CD14-positive monocyte (primary cell): ENCODE data around the gene OR3A2. TPM values are rescaled to one million over a fixed set of nuclear protein-coding genes. Genes with fewer than 3 reads are reported as not detected.

Experiments used
- DNase-seq, 3 donors: peaks; one replicate each; pipeline ENCODE4 v3.0.0-alpha.2; 2011 to 2022
- H2AFZ ChIP-seq: 2 replicates; pipeline ENCODE4 v1.6.0; 2012; ENCODE audit warnings: mild to moderate bottlenecking, low read depth, low read length, inconsistent platforms; ENCODE audit not compliant: insufficient read depth, poor library complexity, severe bottlenecking
- H3K27ac ChIP-seq, 2 donors: 1 replicate in 1 of 2; 2 replicates in 1 of 2; pipeline ENCODE4 v1.5.1; 2012 to 2013; ENCODE audit warnings: low read length in 2 of 2, control low read depth in 1 of 2, inconsistent platforms in 1 of 2, low read depth in 1 of 2, mild to moderate bottlenecking in 1 of 2
- H3K27me3 ChIP-seq, 2 donors: one replicate each; pipeline versions ENCODE4 v1.6.0 to v1.6.1; 2011 to 2013; ENCODE audit warnings: low read length in 2 of 2; ENCODE audit not compliant: control insufficient read depth in 2 of 2, insufficient read depth in 2 of 2
- H3K36me3 ChIP-seq, 2 donors: replicated peaks in 1 of 2; 1 replicate in 1 of 2; 2 replicates in 1 of 2; pipeline versions ENCODE4 v1.5.1 to v1.6.1; 2012 to 2013; ENCODE audit warnings: low read length in 2 of 2, control low read depth in 1 of 2, inconsistent platforms in 1 of 2, mild to moderate bottlenecking in 1 of 2; ENCODE audit not compliant: insufficient read depth in 2 of 2, control insufficient read depth in 1 of 2
- H3K4me1 ChIP-seq, 2 donors: 1 replicate in 1 of 2; 2 replicates in 1 of 2; pipeline versions ENCODE4 v1.5.1 to v1.6.1; 2012 to 2013; ENCODE audit warnings: low read length in 2 of 2, control low read depth in 1 of 2, inconsistent platforms in 1 of 2, mild to moderate bottlenecking in 1 of 2, moderate library complexity in 1 of 2; ENCODE audit not compliant: insufficient read depth in 2 of 2, control insufficient read depth in 1 of 2
- H3K4me2 ChIP-seq: replicated peaks from 2 replicates; pipeline ENCODE3; 2012; ENCODE audit warnings: low read length, moderate library complexity, mild to moderate bottlenecking; ENCODE audit not compliant: poor library complexity, severe bottlenecking; ENCODE audit errors: extremely low read depth
- H3K4me3 ChIP-seq, 3 experiments: fragments of 200-600 bp in 1 of 3; sonication (generic) in 1 of 3; replicated peaks in 1 of 3; 1 replicate in 2 of 3; 2 replicates in 1 of 3; pipeline ENCODE4 v1.5.1; 2011 to 2013; ENCODE audit warnings: low read length in 3 of 3, mild to moderate bottlenecking in 3 of 3, control low read depth in 2 of 3, low read depth in 2 of 3, inconsistent platforms in 1 of 3, moderate library complexity in 1 of 3
- H3K79me2 ChIP-seq: 2 replicates; pipeline ENCODE4 v1.6.0; 2012; ENCODE audit warnings: mild to moderate bottlenecking, control low read depth, inconsistent platforms, low read length, moderate library complexity; ENCODE audit not compliant: insufficient read depth
- H3K9ac ChIP-seq: 2 replicates; pipeline ENCODE4 v1.6.0; 2017; ENCODE audit warnings: low read length, mild to moderate bottlenecking; ENCODE audit not compliant: insufficient read depth, poor library complexity, severe bottlenecking
- H3K9me3 ChIP-seq, 2 donors: replicated peaks in 1 of 2; 1 replicate in 1 of 2; 2 replicates in 1 of 2; pipeline versions ENCODE4 v1.5.1 to v1.6.1; 2012 to 2013; ENCODE audit warnings: low read length in 2 of 2, control low read depth in 1 of 2; ENCODE audit not compliant: control insufficient read depth in 1 of 2, insufficient read depth in 1 of 2
- H4K20me1 ChIP-seq: 2 replicates; pipeline ENCODE4 v1.6.0; 2012; ENCODE audit warnings: mild to moderate bottlenecking, low read length, control low read depth, moderate library complexity; ENCODE audit not compliant: insufficient read depth
- H3K27ac Mint-ChIP-seq, 7 donors: one replicate each; pipeline ENCODE4 v1.8.0; 2020; ENCODE audit warnings: mild to moderate bottlenecking in 7 of 7, mixed read lengths in 7 of 7, moderate library complexity in 6 of 7, inconsistent platforms in 2 of 7
- H3K27me3 Mint-ChIP-seq, 3 donors: one replicate each; pipeline ENCODE4 v1.8.0; 2021 to 2022; ENCODE audit warnings: low read depth in 3 of 3, mild to moderate bottlenecking in 3 of 3, mixed read lengths in 3 of 3, moderate library complexity in 3 of 3, inconsistent platforms in 1 of 3
- H3K36me3 Mint-ChIP-seq, 2 donors: one replicate each; pipeline ENCODE4 v1.8.0; 2020; ENCODE audit warnings: mixed read lengths in 2 of 2, inconsistent platforms in 1 of 2, mild to moderate bottlenecking in 1 of 2
- H3K4me1 Mint-ChIP-seq: one replicate; pipeline ENCODE4 v1.8.0; 2020; ENCODE audit warnings: mild to moderate bottlenecking, mixed read lengths
- H3K4me3 Mint-ChIP-seq, 2 donors: one replicate each; pipeline ENCODE4 v1.8.0; 2020; ENCODE audit warnings: mild to moderate bottlenecking in 2 of 2, mixed read lengths in 2 of 2, moderate library complexity in 1 of 2
- H3K9me3 Mint-ChIP-seq, 7 donors: one replicate each; pipeline ENCODE4 v1.8.0; 2020 to 2022; ENCODE audit warnings: mixed read lengths in 7 of 7, mild to moderate bottlenecking in 6 of 7, moderate library complexity in 6 of 7, inconsistent platforms in 2 of 7
- WGBS: methylation state at CpG from one replicate; pipeline ENCODE4 v1.1.5; 2013; ENCODE audit warnings: missing lambda C conversion rate; ENCODE audit not compliant: insufficient coverage; 5-methylcytosine and 5-hydroxymethylcytosine counted together
- intact Hi-C, 2 donors: fragments of 100-400 bp; cut with micrococcal nuclease; formaldehyde crosslinking; loops; one replicate each; pipeline versions ENCODE4 v1.15.0 to v1.15.1; 2023
- polyA plus RNA-seq, 3 donors: library from polyadenylated mRNA; depleted of rRNA in 1 of 3; unstranded in 2 of 3; stranded (reverse) in 1 of 3; fragments of 300-500 nt in 2 of 3; fragments of >200 nt in 1 of 3; fragmentation: Illumina TruSeq in 2 of 3; gene quantifications; 1 replicate in 2 of 3; 2 replicates in 1 of 3; pipeline ENCODE4 v1.2.3, GENCODE V29; 2012 to 2021
- TF ChIP-seq, protein P1 (sequence below): fragments of 200-600 bp; IDR thresholded peaks from one replicate; pipeline ENCODE4 v1.8.0; 2022; ENCODE audit warnings: antibody characterized with exemption, mild to moderate bottlenecking

The OR3A2 gene
- polyA plus RNA-seq, 3 donors, result not detected

DNA sequence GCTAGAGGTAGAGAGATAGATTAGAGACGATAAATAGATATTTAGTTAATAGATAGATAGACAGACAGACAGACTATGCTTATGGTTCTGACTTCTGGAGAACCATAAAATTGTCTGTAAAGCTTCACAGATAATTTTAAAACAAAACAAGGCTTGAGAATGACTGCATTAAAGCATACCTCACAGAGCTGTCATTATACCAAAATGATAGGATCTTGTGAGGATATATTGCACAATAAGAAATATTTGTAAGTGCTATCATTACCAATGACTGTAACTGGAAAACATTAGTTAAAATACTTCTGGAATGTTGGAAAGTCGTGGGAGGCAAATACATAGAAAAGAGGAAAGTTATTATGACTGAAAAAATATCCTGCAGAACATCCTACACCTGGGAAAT lies 15.7 kb upstream of the OR3A2 start:
- peaks cover 0 to 2% of the 10 kb centered on the region in 2 donors for H3K27me3 ChIP-seq
- no peak overlapping the region for H3K4me3 Mint-ChIP-seq
- no peaks in the 10 kb centered on the region for H3K36me3 Mint-ChIP-seq
- no peaks in the 10 kb centered on the region for H3K9me3 ChIP-seq
- H3K4me1 Mint-ChIP-seq, result no peaks in the 10 kb centered on the region
- H3K27ac ChIP-seq, result no peak overlapping the region
- peaks cover 0 to 5% (median 2%) of the 10 kb centered on the region in 7 donors for H3K9me3 Mint-ChIP-seq
- no peak overlapping the region for H3K4me3 ChIP-seq
- no peaks in the 10 kb centered on the region for H4K20me1 ChIP-seq
- H3K4me2 ChIP-seq, result no peak overlapping the region
- DNase-seq, result no peak
- H2AFZ ChIP-seq, result no peak overlapping the region
- WGBS, result no CpG with 5 or more reads among the region's 2 CpGs
- H3K9ac ChIP-seq, result no peak overlapping the region
- intact Hi-C loops, result no loop called here
- no peak overlapping the region for H3K27ac Mint-ChIP-seq
- peaks cover 0 to 5% (median 1%) of the 10 kb centered on the region in 3 donors for H3K27me3 Mint-ChIP-seq
- TF ChIP-seq, protein P1, sequence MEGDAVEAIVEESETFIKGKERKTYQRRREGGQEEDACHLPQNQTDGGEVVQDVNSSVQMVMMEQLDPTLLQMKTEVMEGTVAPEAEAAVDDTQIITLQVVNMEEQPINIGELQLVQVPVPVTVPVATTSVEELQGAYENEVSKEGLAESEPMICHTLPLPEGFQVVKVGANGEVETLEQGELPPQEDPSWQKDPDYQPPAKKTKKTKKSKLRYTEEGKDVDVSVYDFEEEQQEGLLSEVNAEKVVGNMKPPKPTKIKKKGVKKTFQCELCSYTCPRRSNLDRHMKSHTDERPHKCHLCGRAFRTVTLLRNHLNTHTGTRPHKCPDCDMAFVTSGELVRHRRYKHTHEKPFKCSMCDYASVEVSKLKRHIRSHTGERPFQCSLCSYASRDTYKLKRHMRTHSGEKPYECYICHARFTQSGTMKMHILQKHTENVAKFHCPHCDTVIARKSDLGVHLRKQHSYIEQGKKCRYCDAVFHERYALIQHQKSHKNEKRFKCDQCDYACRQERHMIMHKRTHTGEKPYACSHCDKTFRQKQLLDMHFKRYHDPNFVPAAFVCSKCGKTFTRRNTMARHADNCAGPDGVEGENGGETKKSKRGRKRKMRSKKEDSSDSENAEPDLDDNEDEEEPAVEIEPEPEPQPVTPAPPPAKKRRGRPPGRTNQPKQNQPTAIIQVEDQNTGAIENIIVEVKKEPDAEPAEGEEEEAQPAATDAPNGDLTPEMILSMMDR, result no peak
- H3K4me1 ChIP-seq, result no peaks in the 10 kb centered on the region
- no peaks in the 10 kb centered on the region for H3K36me3 ChIP-seq
- H3K79me2 ChIP-seq, result no peaks in the 10 kb centered on the region

DNA sequence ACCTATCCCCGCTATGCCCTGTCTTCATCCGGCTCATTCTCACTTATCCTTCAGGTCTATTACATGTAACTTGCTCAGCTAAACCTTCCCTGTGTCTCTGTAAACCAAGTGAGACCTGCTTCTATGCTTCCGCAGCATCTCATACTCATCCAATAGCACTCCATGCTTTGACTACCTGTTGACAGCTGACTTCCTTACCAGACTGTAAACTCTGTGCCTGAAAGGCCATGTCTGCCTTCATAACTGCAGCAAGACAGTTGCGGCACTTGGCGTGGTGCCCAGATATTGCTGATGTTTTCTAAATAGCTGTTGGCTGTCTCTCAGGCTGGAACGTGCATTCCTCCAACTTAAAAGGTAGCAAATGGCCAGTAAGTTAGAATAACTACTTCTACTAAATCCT lies 13.9 kb upstream of the OR3A2 start:
- Histone ChIP-seq H3K27me3 (peaks cover 0 to 2% of the 10 kb centered on the region in 2 donors), H4K20me1 (no peaks in the 10 kb centered on the region), H3K36me3 (no peaks in the 10 kb centered on the region), H2AFZ (no peak overlapping the region), H3K4me1 (no peaks in the 10 kb centered on the region), H3K9ac (no peak overlapping the region), H3K4me3 (no peak overlapping the region), H3K27ac (no peak overlapping the region), H3K79me2 (no peaks in the 10 kb centered on the region), H3K4me2 (no peak overlapping the region), H3K9me3 (no peaks in the 10 kb centered on the region)
- 76% methylated on average over 5 of the region's 6 CpGs for WGBS
- no peak for DNase-seq
- TF ChIP-seq, protein P1, result no peak
- intact Hi-C loops, result no loop called here
- Mint-ChIP-seq H3K4me1 (no peaks in the 10 kb centered on the region), H3K36me3 (no peaks in the 10 kb centered on the region), H3K4me3 (no peak overlapping the region), H3K27me3 (peaks cover 1 to 5% (median 2%) of the 10 kb centered on the region in 3 donors), H3K27ac (no peak overlapping the region), H3K9me3 (peaks cover 0 to 2% (median 0%) of the 10 kb centered on the region in 7 donors)
